GM21619 (cell line): ENCODE results near the gene ALOX15.
"Not testable (repeated sequence)": the region's sequence is repeated elsewhere in the genome, so short reads cannot be mapped to it uniquely, and the experiment has no call there.

Source experiments
- ATAC-seq: cut with Tn5 transposase; IDR thresholded peaks from one replicate; pipeline ENCODE4 v1.9.1; 2021; ENCODE audit not compliant: unreplicated experiment

ALOX15 gene

GRCh38 chr17:4594931-4595684, 46.4 kb downstream of the ALOX15 start:
- no peak for ATAC-seq

GRCh38 chr17:4594406-4594805, 47.1 kb downstream of the ALOX15 start:
- no peak for ATAC-seq

- no peak for ATAC-seq
These were observed 48.5 kb downstream of the ALOX15 start for GRCh38 chr17:4593021-4593421.

GRCh38 chr17:4592240-4593005, 49.1 kb downstream of the ALOX15 start:
- ATAC-seq: no peak

GRCh38 chr17:4591529-4591928, 49.9 kb downstream of the ALOX15 start:
- no peak for ATAC-seq

GRCh38 chr17:4590981-4591453, 50.5 kb downstream of the ALOX15 start:
- no peak for ATAC-seq

- not testable (repeated sequence) for ATAC-seq
These were observed 51.4 kb downstream of the ALOX15 start for GRCh38 chr17:4590042-4590441.

GRCh38 chr17:4588898-4589625, 52.4 kb downstream of the ALOX15 start:
- ATAC-seq: no peak

GRCh38 chr17:4588391-4588790, 53.1 kb downstream of the ALOX15 start:
- ATAC-seq: no peak

GRCh38 chr17:4587803-4588202, 53.7 kb downstream of the ALOX15 start:
- no peak for ATAC-seq

GRCh38 chr17:4587195-4587594, 54.3 kb downstream of the ALOX15 start:
- ATAC-seq: no peak

GRCh38 chr17:4586043-4586442, 55.4 kb downstream of the ALOX15 start:
- ATAC-seq: no peak

- no peak for ATAC-seq
These were observed 55.9 kb downstream of the ALOX15 start for GRCh38 chr17:4585638-4585994.

GRCh38 chr17:4584917-4585637, 56.4 kb downstream of the ALOX15 start:
- ATAC-seq: no peak

GRCh38 chr17:4584101-4584916, 57.2 kb downstream of the ALOX15 start, which contains the start of gene SMTNL2:
SMTNL2 (plus strand) TSS chr17:4584529; CDS start chr17:4584606, 77 bp downstream.
- ATAC-seq: no peak

- ATAC-seq: no peak
These were observed 57.7 kb downstream of the ALOX15 start for GRCh38 chr17:4583782-4584100.

- ATAC-seq: no peak
These were observed 58.3 kb downstream of the ALOX15 start for GRCh38 chr17:4583206-4583605.

GRCh38 chr17:4582691-4583090, 58.8 kb downstream of the ALOX15 start:
- no peak for ATAC-seq

GRCh38 chr17:4582101-4582501, 59.4 kb downstream of the ALOX15 start:
- ATAC-seq: no peak
